KOPT-K1 (cell line): ENCODE results near the gene MMP11.

Experiments used
- H3K27ac ChIP-seq: fragments of 200-600 bp; sonication (generic); 2 replicates; pipeline ENCODE4 v1.5.1; 2016; ENCODE audit warnings: antibody characterized with exemption, mild to moderate bottlenecking, low read depth, low read length; ENCODE audit not compliant: poor library complexity, severe bottlenecking
- H3K36me3 ChIP-seq: fragments of 200-600 bp; sonication (generic); 2 replicates; pipeline ENCODE4 v1.5.1; 2017; ENCODE audit warnings: antibody characterized with exemption, mild to moderate bottlenecking, low read length, moderate library complexity; ENCODE audit not compliant: insufficient read depth
- H3K9me3 ChIP-seq: fragments of 200-600 bp; sonication (generic); 2 replicates; pipeline ENCODE4 v1.5.1; 2017; ENCODE audit warnings: antibody characterized with exemption, low read length, mild to moderate bottlenecking; ENCODE audit not compliant: insufficient read depth, poor library complexity, severe bottlenecking

MMP11 gene

DNA sequence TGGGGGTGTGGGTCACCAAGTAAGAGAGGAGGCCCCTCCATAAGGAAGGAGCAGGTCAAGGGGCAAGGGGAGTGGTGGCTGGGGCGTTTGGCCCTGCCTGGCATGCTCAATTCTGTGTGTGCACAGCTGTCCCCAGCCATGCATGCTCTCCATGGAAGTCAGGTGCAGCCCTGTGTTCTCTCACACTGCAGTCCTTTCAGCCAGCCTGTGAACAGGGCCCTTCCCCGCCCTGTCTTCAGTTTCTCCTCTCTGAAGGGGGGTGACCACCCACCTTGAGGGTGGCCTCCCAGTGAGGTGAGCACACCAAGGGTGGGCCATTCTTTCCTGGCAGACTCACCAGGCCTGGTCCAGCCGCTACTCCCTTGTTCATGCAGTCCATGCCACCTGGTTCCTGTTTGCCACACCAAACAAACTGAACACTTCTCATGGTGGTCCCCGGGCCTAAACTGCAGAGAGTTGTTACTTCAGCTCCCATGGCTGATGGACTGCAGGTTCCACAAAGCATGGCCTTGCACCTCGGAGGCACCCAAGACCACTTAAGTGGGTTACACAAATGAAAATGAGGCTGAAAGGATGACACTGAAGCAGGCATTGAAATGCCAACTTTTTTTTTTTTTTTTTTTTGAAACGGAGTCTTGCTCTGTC lies 3.2 kb upstream of the MMP11 start:
- Histone ChIP-seq H3K9me3 (no peaks in the 10 kb centered on the region), H3K27ac (no peak overlapping the region), H3K36me3 (peaks cover 14% of the 10 kb centered on the region; the same call in 1 of the 2 replicates)

GRCh38 chr22:23772315-23772648 lies 367 bp upstream of the MMP11 start:
- Histone ChIP-seq H3K36me3 (no peaks in the 10 kb centered on the region), H3K9me3 (no peaks in the 10 kb centered on the region), H3K27ac (no peak overlapping the region)

DNA sequence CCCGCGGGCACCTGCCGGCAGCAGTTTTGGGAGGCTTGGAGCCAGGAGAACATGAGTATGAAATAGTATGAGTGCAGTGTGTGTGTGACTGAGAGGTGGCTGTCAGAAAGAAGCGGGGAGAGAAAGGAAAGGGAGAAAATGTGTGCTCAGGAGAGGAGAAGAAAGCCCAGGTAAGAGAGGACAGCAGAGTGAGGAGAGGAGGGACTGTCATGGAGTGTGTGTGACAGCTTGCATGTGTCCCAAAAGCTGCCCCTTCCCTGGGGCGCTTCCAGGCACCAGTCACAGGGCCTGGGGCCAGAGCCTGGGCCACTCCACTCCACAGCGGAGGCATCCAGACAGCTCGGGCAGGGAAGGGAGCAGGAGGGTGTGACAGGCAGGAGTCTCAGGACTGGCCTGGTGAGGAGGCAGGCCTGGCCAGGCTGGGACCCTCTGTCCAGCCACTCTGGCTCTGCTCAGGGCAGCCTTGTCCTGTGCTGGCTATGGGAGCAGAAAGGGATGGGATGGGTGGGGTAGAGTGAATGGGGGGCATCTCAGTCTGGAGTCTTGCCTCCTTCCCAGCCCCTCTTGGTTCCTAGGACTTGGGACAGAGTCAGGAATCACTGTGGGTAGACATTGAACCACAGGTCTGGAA lies 949 bp downstream of the MMP11 start:
- Histone ChIP-seq H3K36me3 (no peaks in the 10 kb centered on the region), H3K9me3 (no peaks in the 10 kb centered on the region), H3K27ac (no peak overlapping the region)

GRCh38 chr22:23774114-23774921 lies 1.7 kb downstream of the MMP11 start:
- no peaks in the 10 kb centered on the region for H3K36me3 ChIP-seq
- no peak overlapping the region for H3K27ac ChIP-seq
- no peaks in the 10 kb centered on the region for H3K9me3 ChIP-seq

DNA sequence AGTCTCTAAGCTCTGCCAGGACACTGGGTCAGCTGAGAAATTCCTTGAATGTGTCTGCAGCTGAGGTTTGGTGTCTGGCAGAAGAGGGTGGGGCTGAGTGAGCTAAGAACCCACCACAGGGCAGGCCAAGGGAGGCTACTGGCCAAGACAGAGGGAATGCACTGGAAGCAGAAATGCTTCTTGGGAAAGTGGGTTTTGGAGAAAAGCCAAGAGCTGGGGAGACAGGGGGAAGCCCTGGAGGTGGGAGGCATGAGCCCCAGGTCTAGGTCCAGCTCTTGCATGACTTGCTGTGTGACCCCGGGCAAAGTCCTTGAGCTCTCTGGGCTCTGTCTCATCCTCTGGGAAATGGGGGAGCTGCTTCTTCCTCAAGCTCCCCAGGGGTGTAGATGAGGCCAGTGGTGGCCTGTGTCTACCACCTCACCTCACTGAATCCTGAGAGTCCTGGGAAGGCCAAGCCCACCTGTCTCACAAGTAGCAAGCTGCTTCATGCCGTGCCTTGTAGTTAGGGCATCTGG lies 2.3 kb downstream of the MMP11 start:
- H3K9me3 ChIP-seq = no peaks in the 10 kb centered on the region
- H3K36me3 ChIP-seq = no peaks in the 10 kb centered on the region
- H3K27ac ChIP-seq = no peak overlapping the region

- no peaks in the 10 kb centered on the region for H3K36me3 ChIP-seq
- no peaks in the 10 kb centered on the region for H3K9me3 ChIP-seq
- no peak overlapping the region for H3K27ac ChIP-seq
Observed at GRCh38 chr22:23775779-23776375, 3.2 kb downstream of the MMP11 start.

DNA sequence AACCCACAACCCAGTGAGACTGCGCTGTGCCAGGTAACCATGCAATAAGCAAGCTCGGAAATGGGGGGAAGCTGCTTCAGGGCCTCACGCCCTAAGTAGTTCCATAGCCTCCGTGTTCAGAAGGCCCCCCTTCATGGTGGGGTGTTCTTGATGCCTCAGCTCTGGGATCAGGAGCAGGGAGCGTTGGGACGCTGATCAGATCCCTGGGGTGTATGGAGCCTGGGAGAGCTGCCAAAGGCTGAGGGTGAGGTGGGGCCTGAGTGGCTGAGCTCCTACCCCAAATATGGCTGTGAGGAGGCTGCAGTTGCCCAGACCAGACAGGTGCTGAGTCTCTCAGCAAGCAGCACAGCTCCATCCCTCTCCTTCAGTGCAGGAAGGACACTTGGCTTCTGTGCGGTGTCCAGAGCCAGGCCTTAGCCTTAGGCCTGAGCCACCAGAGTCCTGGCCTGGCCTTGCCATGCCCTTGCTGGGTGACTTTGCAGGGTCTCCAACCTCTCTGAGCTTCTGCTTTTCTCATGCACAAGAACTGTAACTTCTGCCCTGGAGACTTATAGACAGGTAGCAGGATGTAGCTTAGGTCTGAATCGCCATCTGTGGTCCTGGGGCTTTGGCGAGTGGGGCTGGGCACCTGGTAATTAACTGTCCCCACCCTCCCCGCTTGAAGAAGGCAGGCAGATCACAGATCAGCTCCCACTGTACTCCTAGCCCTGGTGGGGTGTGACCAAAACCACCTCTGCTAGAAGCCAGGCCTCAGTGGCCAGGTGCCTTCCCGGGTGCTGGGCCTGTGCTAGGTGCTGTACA lies 5.3 kb downstream of the MMP11 start:
- no peaks in the 10 kb centered on the region for H3K9me3 ChIP-seq
- no peak overlapping the region for H3K27ac ChIP-seq
- no peaks in the 10 kb centered on the region for H3K36me3 ChIP-seq

DNA sequence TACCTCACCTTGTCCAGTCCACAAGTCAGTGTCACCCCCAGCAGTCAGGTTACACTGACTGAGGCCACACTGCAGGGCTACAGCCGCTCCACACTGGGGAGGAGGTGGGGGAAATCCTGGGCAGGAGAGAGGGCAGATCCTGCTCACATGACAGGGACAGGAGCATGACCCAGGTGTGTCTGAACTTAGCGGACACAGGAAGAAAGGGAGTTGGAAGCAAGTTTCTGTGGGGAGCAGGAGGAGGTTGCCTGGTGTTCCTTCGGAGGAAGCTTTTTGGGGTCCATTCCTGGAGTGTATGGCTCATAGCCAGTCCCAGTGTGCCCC lies 5.9 kb downstream of the MMP11 start:
- H3K27ac ChIP-seq = no peak overlapping the region

GRCh38 chr22:23779083-23779482 lies 6.4 kb downstream of the MMP11 start:
- Histone ChIP-seq H3K27ac (no peak overlapping the region), H3K36me3 (no peaks in the 10 kb centered on the region), H3K9me3 (no peaks in the 10 kb centered on the region)

More for the DNA sequence above, 5.9 kb downstream of the MMP11 start:
- H3K36me3 ChIP-seq = no peaks in the 10 kb centered on the region
- H3K9me3 ChIP-seq = no peaks in the 10 kb centered on the region

DNA sequence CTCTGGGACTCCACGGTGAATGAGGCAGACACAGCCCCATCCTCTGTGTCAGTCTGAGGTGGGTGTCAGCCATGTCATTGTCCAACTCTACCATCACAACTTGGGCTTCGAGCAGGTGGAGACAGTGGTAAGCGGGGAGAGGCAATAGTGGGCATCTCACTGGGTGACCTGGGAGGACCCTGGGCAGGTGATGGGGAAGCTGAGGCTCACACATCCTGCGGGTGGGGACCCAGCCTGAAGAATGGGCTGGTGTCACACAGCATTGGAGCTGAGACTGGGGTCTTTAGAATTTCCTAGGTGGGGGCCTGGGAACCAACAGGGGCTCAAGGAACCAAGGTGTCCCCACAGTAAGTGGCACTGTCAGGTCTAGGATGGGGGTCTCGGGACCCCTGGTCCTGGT lies 7.1 kb downstream of the MMP11 start:
- H3K36me3 ChIP-seq = no peaks in the 10 kb centered on the region

GRCh38 chr22:23780146-23780748 lies 7.6 kb downstream of the MMP11 start:
- Histone ChIP-seq H3K27ac (no peak overlapping the region), H3K36me3 (no peaks in the 10 kb centered on the region), H3K9me3 (no peaks in the 10 kb centered on the region)

More for the DNA sequence above, 7.1 kb downstream of the MMP11 start:
- Histone ChIP-seq H3K27ac (no peak overlapping the region), H3K9me3 (no peaks in the 10 kb centered on the region)

- H3K36me3 ChIP-seq = no peaks in the 10 kb centered on the region
- H3K27ac ChIP-seq = peak overlapping the region; percentile 68
- no peaks in the 10 kb centered on the region for H3K9me3 ChIP-seq
Observed at GRCh38 chr22:23781065-23781464, 8.4 kb downstream of the MMP11 start.

DNA sequence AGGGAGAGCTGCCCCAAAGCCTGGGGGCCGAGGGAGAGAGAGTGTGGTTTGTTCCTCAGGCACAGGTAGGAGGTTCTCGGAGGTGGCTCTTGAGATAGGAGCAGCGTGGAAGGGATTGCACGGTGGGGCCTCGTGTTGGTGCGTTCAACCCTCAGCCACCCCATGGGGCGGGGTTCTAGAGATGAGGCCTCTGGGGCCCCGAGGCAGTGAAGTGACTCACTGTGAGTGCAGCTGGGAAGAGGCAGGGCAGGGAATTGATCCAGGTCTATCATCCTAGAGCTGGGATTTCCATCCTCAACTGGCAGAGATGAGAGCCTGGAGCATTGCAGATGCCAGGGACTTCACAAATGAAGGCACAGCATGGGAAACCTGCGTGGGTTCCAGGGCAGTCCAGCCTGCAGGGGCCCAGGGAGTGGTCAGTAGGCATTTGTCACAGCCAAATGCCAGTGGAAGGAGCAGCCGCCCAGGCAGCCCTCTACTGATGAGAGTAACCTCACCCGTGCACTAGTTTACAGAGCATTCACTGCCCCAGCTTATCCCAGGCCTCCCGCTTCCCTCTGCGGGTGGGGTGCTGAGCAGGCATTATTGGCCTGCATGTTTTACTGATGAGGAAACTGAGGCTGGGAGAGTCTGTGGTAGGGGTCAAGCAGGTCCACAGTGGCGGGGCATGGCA lies 9.0 kb downstream of the MMP11 start:
- Histone ChIP-seq H3K9me3 (no peaks in the 10 kb centered on the region), H3K27ac (peak overlapping the region; percentile 68), H3K36me3 (no peaks in the 10 kb centered on the region)

DNA sequence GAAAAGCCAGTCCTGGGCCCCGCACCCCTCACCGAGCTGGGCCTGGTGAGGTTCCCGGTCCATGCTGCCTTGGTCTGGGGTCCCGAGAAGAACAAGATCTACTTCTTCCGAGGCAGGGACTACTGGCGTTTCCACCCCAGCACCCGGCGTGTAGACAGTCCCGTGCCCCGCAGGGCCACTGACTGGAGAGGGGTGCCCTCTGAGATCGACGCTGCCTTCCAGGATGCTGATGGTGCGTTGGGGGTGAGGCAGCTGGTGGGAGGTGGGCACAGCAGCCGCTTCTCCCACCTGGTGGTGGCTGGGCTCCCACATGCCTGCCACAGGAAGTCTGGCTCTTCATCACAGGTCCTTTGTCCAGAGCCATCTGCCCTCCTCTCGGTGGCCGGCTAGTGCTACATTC lies 9.6 kb downstream of the MMP11 start:
- Histone ChIP-seq H3K9me3 (no peaks in the 10 kb centered on the region), H3K36me3 (no peaks in the 10 kb centered on the region), H3K27ac (peak overlapping the region; percentile 68)
